Neural cell (in vitro differentiated cells): ENCODE data around the gene KYAT1. TPM values are rescaled to one million over a fixed set of nuclear protein-coding genes. Genes with fewer than 3 reads are reported as not detected.

Source experiments
- H2AFZ ChIP-seq: fragments of 200-600, 300-800 bp; sonication (generic), shearing (Covaris generic); 2 replicates; pipeline ENCODE4 v1.6.0; 2014; ENCODE audit warnings: low read depth, mild to moderate bottlenecking, antibody characterized with exemption, low read length, moderate library complexity
- H3F3A ChIP-seq: fragments of 200-600 bp; shearing (Covaris generic); 2 replicates; pipeline ENCODE4 v1.6.1; 2016; ENCODE audit warnings: mild to moderate bottlenecking, moderate library complexity, mixed read lengths, antibody characterized with exemption, low read length; ENCODE audit not compliant: insufficient read depth, poor library complexity, severe bottlenecking
- H3K27ac ChIP-seq: fragments of 200-600, 300-800 bp; sonication (generic), shearing (Covaris generic); 2 replicates; pipeline ENCODE4 v1.5.1; 2014; ENCODE audit warnings: mild to moderate bottlenecking, low read length, moderate library complexity
- H3K27me3 ChIP-seq: fragments of 300-800, 200-600 bp; sonication (generic), shearing (Covaris generic); 2 replicates; pipeline ENCODE4 v1.6.0; 2014; ENCODE audit warnings: mild to moderate bottlenecking, low read depth, low read length, moderate library complexity; ENCODE audit not compliant: insufficient read depth
- H3K36me3 ChIP-seq: fragments of 300-800, 200-600 bp; sonication (generic), shearing (Covaris generic); 2 replicates; pipeline ENCODE4 v1.5.1; 2014; ENCODE audit warnings: mild to moderate bottlenecking, antibody characterized with exemption, low read length, moderate library complexity; ENCODE audit not compliant: insufficient read depth
- H3K4me2 ChIP-seq: fragments of 300-800, 200-600 bp; sonication (generic), shearing (Covaris generic); 2 replicates; pipeline ENCODE4 v1.6.0; 2014; ENCODE audit warnings: mild to moderate bottlenecking, low read length
- H3K4me3 ChIP-seq: fragments of 300-800, 200-600 bp; sonication (generic), shearing (Covaris generic); 2 replicates; pipeline ENCODE4 v1.5.1; 2014; ENCODE audit warnings: mild to moderate bottlenecking, low read length, moderate library complexity
- H3K79me2 ChIP-seq: fragments of 200-600 bp; shearing (Covaris generic); replicated peaks from 2 replicates; pipeline ENCODE4 v1.6.0; 2014; ENCODE audit warnings: mild to moderate bottlenecking, low read length, moderate library complexity; ENCODE audit not compliant: insufficient read depth
- H3K9ac ChIP-seq: fragments of 300-800, 200-600 bp; sonication (generic), shearing (Covaris generic); 2 replicates; pipeline ENCODE4 v1.6.1; 2016; ENCODE audit warnings: mild to moderate bottlenecking, low read length, mixed read lengths
- H3K9me2 ChIP-seq: fragments of 200-600 bp; shearing (Covaris generic); 2 replicates; pipeline ENCODE4 v1.6.1; 2016; ENCODE audit warnings: mild to moderate bottlenecking, low read length, mixed read lengths; ENCODE audit not compliant: insufficient read depth
- H3K9me3 ChIP-seq: fragments of 200-600, 300-800 bp; sonication (generic), shearing (Covaris generic); 2 replicates; pipeline ENCODE4 v1.6.1; 2016; ENCODE audit warnings: mild to moderate bottlenecking, mixed run types, low read length, moderate library complexity, mixed read lengths
- H4K20me1 ChIP-seq: fragments of 200-600 bp; shearing (Covaris generic); 2 replicates; pipeline ENCODE4 v1.6.1; 2016; ENCODE audit warnings: mild to moderate bottlenecking, mixed run types; ENCODE audit not compliant: insufficient read depth
- CTCF ChIP-seq: fragments of 450-650 bp; IDR thresholded peaks from 2 replicates; pipeline ENCODE4 v1.5.1; 2014; ENCODE audit warnings: antibody characterized with exemption, mild to moderate bottlenecking, moderate library complexity; ENCODE audit not compliant: poor library complexity, severe bottlenecking
- EP300 ChIP-seq: fragments of 450-650 bp; conservative IDR thresholded peaks from 2 replicates; pipeline ENCODE4 v1.6.1; 2014; ENCODE audit warnings: antibody characterized with exemption, mild to moderate bottlenecking, moderate library complexity; ENCODE audit not compliant: poor library complexity, severe bottlenecking
- EZH2 ChIP-seq: fragments of 200-600, 300-800 bp; shearing (Covaris generic), sonication (generic); IDR thresholded peaks from 2 replicates; pipeline ENCODE4 v1.6.1; 2014; ENCODE audit warnings: antibody characterized with exemption, low read length, borderline replicate concordance, mild to moderate bottlenecking; ENCODE audit not compliant: insufficient read depth, poor library complexity, severe bottlenecking
- MXI1 ChIP-seq: fragments of 450-650 bp; conservative IDR thresholded peaks from 2 replicates; pipeline ENCODE4 v1.6.1; 2014; ENCODE audit warnings: antibody characterized with exemption, mild to moderate bottlenecking; ENCODE audit not compliant: poor library complexity, severe bottlenecking
- POLR2AphosphoS5 ChIP-seq: IDR thresholded peaks from 2 replicates; pipeline ENCODE4 v1.6.1; 2012
- RAD21 ChIP-seq: fragments of 450-650 bp; conservative IDR thresholded peaks from 2 replicates; pipeline ENCODE4 v1.6.1; 2014; ENCODE audit warnings: antibody characterized with exemption, mild to moderate bottlenecking, moderate library complexity
- REST ChIP-seq: IDR thresholded peaks from 2 replicates; pipeline ENCODE4 v1.6.1; 2012; ENCODE audit warnings: borderline replicate concordance
- SMC3 ChIP-seq: fragments of 450-650 bp; conservative IDR thresholded peaks from 2 replicates; pipeline ENCODE4 v1.6.1; 2014; ENCODE audit warnings: antibody characterized with exemption, mild to moderate bottlenecking, moderate library complexity; ENCODE audit not compliant: poor library complexity
- TAF1 ChIP-seq: IDR thresholded peaks from 2 replicates; pipeline ENCODE4 v1.6.1; 2012; ENCODE audit warnings: low read depth
- polyA plus RNA-seq: library from polyadenylated mRNA; depleted of rRNA; stranded (reverse); fragments of >200 nt; gene quantifications from 2 replicates; pipeline ENCODE4 v1.2.3, GENCODE V29; 2014

Gene KYAT1
- polyA plus RNA-seq, 1 donor from 2014 or later = 22.6 TPM

GRCh38 chr9:128841694-128842492 is 39.9 kb downstream of the KYAT1 start:
- H3K4me3 ChIP-seq = no peak overlapping the region
- H3K9me2 ChIP-seq = no peaks in the 10 kb centered on the region
- no peaks in the 10 kb centered on the region for H4K20me1 ChIP-seq
- H3K9me3 ChIP-seq = no peaks in the 10 kb centered on the region
- no peaks in the 10 kb centered on the region for H3K27me3 ChIP-seq
- no peaks in the 10 kb centered on the region for H3F3A ChIP-seq
- H2AFZ ChIP-seq = no peak overlapping the region
- H3K36me3 ChIP-seq = no peaks in the 10 kb centered on the region
- no peak overlapping the region for H3K4me2 ChIP-seq
- no peak overlapping the region for H3K27ac ChIP-seq
- TF ChIP-seq REST = no peak
- no peak for TF ChIP-seq SMC3
- TF ChIP-seq EP300 = no peak
- no peak for TF ChIP-seq CTCF
- TF ChIP-seq TAF1 = no peak
- no peak for TF ChIP-seq MXI1
- no peak for TF ChIP-seq POLR2AphosphoS5
- TF ChIP-seq RAD21 = no peak
- no peak for TF ChIP-seq EZH2
- H3K79me2 ChIP-seq = no peaks in the 10 kb centered on the region
- no peak overlapping the region for H3K9ac ChIP-seq

- Histone ChIP-seq H3K4me2 (no peak overlapping the region), H3F3A (no peaks in the 10 kb centered on the region), H3K9me2 (no peaks in the 10 kb centered on the region), H3K27ac (no peak overlapping the region), H2AFZ (no peak overlapping the region), H3K4me3 (no peak overlapping the region), H3K9ac (no peak overlapping the region), H3K27me3 (no peaks in the 10 kb centered on the region), H4K20me1 (no peaks in the 10 kb centered on the region), H3K9me3 (no peaks in the 10 kb centered on the region), H3K36me3 (no peaks in the 10 kb centered on the region), H3K79me2 (no peaks in the 10 kb centered on the region)
- TF ChIP-seq TAF1 (no peak), EZH2 (no peak), REST (no peak), RAD21 (no peak)
Measured at GRCh38 chr9:128840524-128840923, 41.2 kb downstream of the KYAT1 start.
